GM19452 (cell line): ENCODE measurements around the gene UNCX.
"Not testable (repeated sequence)": the region's sequence is repeated elsewhere in the genome, so short reads cannot be mapped to it uniquely, and the experiment has no call there.

ENCODE experiments used
- ATAC-seq: cut with Tn5 transposase; IDR thresholded peaks from one replicate; pipeline ENCODE4 v1.9.1; 2021; ENCODE audit not compliant: unreplicated experiment

The UNCX gene

GRCh38 chr7:1255080-1255816 lies 22.6 kb downstream of the UNCX start:
- ATAC-seq, result no peak

- no peak for ATAC-seq
Measured at GRCh38 chr7:1255817-1256340, 23.2 kb downstream of the UNCX start.

DNA sequence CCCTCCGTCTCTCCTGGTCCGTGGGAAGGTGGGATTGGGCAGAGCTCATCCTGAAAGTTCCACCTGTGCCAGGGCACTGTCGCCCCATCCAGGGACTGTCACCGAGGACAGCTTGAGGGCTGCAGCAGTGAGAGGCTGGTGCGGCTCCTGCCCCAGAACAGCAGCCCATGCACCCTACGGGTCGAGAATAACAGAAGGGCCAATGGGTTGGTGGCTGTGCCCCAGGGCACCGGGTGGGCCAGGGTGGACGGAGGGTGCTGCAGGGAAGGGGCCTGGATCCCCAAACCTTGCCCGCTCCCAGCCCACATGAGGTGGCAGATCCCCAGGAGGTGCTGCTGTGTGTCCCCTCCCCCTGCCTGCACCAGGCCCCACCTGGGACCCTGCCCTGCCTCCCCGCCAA lies 23.9 kb downstream of the UNCX start:
- no peak for ATAC-seq

DNA sequence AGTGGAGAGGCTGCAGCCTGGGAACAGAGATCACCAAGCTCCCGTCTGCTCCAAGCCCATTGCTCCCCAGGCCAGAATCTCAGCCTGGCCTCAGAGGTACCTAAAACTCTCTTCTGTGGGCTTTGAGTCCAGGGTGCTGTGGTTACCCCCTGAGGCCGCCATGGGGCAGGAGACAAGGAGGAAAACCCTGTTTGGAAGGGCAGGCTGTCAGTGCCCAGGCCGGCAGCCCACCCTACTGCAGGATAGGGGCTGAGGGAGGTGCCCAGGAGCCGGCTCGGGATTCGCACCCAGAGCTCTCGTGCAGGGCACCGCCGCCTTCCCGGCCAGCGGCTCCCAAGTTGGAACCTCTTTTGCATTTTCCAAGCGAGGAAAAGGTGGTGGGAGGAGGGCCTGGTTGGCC lies 24.5 kb downstream of the UNCX start:
- ATAC-seq, result no peak

DNA sequence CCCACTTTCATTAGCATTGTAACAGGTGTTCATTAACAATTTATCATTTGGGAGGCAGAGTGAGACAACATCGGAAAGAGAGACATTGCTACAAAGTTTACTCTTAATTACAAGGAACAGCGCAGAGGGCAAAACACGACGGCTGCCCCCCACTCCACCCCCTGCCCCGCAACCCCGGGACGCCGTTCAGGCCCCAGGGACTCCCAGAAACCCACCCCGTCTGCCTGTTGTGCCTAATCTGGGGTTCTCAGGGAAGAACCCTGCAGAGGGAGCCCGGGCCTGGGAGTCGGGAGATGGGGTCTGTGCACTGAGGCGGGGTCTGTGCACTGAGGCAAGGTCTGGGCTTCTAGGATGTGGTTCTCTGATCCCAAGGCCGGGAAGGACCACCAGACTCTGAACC lies 25.2 kb downstream of the UNCX start:
- ATAC-seq, result no peak

- no peak for ATAC-seq
Measured at GRCh38 chr7:1259621-1260243, 27.1 kb downstream of the UNCX start.

- ATAC-seq, result no peak
Measured at GRCh38 chr7:1260244-1260635, 27.6 kb downstream of the UNCX start.

DNA sequence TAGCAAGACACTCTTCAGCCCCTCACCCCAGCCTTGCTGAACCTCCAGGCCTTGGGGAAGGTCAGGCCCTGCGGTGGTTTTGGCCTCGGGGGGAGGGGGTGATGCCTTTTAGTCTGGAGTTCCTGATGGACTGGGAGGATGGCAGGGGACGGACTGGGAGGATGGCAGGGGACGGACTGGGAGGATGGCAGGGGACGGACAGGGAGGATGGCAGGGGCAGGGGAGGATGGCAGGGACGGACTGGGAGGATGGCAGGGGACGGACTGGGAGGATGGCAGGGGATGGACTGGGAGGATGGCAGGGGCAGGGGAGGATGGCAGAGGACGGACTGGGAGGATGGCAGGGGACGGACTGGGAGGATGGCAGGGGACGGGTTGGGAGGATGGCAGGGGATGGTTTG lies 28.4 kb downstream of the UNCX start:
- ATAC-seq, result not testable (repeated sequence)

GRCh38 chr7:1262441-1262840 lies 29.8 kb downstream of the UNCX start:
- ATAC-seq, result no peak

GRCh38 chr7:1263391-1263951 lies 30.8 kb downstream of the UNCX start:
- no peak for ATAC-seq

GRCh38 chr7:1264345-1265280 lies 31.9 kb downstream of the UNCX start:
- ATAC-seq, result no peak

DNA sequence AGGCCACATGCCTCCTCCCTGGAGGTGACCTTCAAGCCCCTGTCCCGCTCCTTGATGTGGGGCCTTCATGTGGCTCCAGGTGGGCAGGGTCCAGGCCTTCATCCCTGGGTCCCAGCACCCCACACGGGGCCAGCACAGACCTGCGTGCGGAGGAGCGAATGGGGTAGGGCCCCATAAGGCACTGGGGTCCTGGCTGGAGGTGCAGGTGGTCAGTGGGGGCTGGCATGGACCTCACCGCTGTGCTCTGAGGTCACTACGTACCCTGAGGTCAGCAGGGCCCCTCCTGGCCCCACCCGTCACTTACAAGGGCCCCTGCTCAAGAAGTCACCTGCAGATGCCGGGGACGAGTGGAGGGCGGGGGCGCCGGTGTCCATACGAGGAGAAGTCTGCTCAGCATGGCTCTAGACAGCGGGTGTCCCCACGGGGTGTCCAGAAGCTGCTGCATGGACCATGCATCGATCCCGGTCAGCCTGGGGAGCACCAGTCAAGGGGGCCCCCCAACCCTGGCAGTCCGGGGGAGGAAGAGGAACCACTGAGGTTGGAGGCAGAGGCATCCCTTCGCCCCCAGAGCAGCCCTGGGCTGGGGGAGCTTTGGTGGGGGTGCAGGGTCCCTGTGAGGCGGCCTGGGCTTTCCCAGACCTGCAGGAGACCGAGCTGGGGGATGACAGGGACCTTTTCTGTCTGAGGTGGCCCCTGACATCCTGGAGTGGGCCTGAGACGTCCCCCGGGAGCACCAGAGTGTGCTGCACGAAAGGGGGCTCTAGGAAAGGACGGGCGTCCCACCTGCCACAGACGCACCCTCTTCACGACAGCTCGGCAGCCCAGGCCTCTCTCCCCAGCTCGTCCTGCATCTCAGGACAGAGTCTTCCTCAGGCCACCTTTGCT lies 34.6 kb downstream of the UNCX start:
- no peak for ATAC-seq

GRCh38 chr7:1268076-1268815 lies 35.6 kb downstream of the UNCX start:
- no peak for ATAC-seq

DNA sequence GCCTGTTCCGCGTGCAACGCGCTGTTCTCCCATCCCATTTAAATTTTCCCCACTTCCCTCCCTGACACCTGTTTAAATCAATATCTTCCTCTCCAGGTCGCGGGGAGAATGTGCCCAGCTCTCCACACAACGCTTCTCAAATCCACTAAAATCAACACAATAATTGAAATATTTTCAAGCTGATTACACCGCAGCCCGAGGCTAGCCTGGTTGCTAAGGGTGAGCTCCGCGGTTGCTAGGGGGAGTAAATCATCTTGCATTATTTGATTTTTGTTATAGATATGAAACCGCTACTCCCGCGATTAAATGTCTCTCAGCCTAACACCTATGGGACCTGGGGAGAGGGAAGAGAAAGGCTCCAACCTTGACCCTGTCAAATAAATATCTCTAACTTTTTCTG lies 36.2 kb downstream of the UNCX start:
- ATAC-seq, result no peak

DNA sequence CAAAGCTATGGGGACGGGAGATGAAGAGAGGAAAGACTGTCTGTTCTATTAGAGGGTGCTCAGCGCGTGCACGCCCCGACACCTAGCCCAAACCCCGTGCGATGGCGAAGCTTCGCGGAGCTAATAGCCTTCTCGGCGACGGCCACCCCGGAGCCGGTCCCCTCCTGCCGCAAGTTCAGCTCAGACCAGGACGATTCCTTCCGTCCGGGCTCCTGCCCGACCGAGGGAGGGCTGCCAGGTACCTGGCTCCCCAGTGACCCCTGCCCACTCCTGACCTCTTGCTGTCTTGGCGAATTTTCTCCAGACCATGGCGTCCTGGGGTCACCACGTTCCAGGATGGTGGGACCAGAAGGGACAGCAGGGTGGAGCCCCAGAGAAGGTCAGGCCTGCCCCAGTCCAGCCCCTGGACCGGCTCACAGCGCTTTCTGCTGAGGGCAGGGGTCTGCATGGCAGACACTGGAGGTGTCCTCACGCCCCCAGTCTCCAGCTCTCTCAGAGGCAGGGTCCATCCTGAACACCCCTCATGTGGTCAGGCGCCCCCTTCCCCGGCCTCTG lies 36.7 kb downstream of the UNCX start:
- ATAC-seq, result no peak

GRCh38 chr7:1270181-1270580 lies 37.5 kb downstream of the UNCX start:
- no peak for ATAC-seq

DNA sequence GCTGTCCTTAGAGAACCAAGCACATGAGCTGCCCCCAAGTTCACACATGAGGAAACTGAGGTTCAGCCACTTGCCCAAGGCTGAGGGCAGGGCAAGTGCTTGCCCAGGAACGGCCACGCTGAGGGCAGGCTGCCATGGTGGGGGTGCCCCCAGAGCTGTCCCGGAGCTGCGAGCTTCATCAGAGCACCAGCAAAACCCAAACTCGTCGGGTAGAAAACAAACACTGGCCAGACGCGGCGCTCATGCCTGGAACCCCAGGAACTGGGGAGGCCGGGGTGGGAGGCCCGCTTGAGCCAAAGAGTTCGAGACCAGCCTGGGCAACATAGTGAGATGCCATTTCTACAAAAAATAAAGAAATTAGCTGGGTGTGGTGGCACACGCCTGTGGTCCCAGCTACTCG lies 38.4 kb downstream of the UNCX start:
- no peak for ATAC-seq

- ATAC-seq, result no peak
Measured at GRCh38 chr7:1271656-1272055, 39.0 kb downstream of the UNCX start.

- not testable (repeated sequence) for ATAC-seq
Measured at GRCh38 chr7:1272136-1272535, 39.5 kb downstream of the UNCX start.
